GM21390 (cell line): ENCODE data around the gene PRKCQ.
A peak's percentile ranks its signal among the peaks of the same experiment; 100 is the strongest.

ENCODE experiments used
- ATAC-seq: cut with Tn5 transposase; IDR thresholded peaks from one replicate; pipeline ENCODE4 v1.9.1; 2021; ENCODE audit not compliant: unreplicated experiment

The PRKCQ gene

GRCh38 chr10:6528198-6528950 lies 51.7 kb downstream of the PRKCQ start:
- ATAC-seq, result no peak

GRCh38 chr10:6525599-6526165 lies 54.4 kb downstream of the PRKCQ start:
- no peak for ATAC-seq

- no peak for ATAC-seq
These were observed 57.8 kb downstream of the PRKCQ start for GRCh38 chr10:6522230-6522629.

GRCh38 chr10:6520138-6520537 lies 59.9 kb downstream of the PRKCQ start:
- no peak for ATAC-seq

- no peak for ATAC-seq
These were observed 61.2 kb downstream of the PRKCQ start for GRCh38 chr10:6518791-6519429.

- no peak for ATAC-seq
These were observed 63.2 kb downstream of the PRKCQ start for GRCh38 chr10:6516929-6517284.

- ATAC-seq, result no peak
These were observed 63.7 kb downstream of the PRKCQ start for GRCh38 chr10:6516281-6516928.

- no peak for ATAC-seq
These were observed 65.0 kb downstream of the PRKCQ start for GRCh38 chr10:6514844-6515780.

- ATAC-seq, result no peak
These were observed 65.9 kb downstream of the PRKCQ start for GRCh38 chr10:6514180-6514579.

GRCh38 chr10:6513476-6513875 lies 66.6 kb downstream of the PRKCQ start:
- no peak for ATAC-seq

- ATAC-seq, result no peak
These were observed 67.9 kb downstream of the PRKCQ start for GRCh38 chr10:6512182-6512581.

- no peak for ATAC-seq
These were observed 68.7 kb downstream of the PRKCQ start for GRCh38 chr10:6511347-6511746.

- peak; percentile 86 for ATAC-seq
These were observed 72.8 kb downstream of the PRKCQ start for GRCh38 chr10:6507311-6507710.

- ATAC-seq, result no peak
These were observed 74.8 kb downstream of the PRKCQ start for GRCh38 chr10:6505300-6505699.

- ATAC-seq, result no peak
These were observed 75.8 kb downstream of the PRKCQ start for GRCh38 chr10:6504296-6504695.

- ATAC-seq, result no peak
These were observed 76.9 kb downstream of the PRKCQ start for GRCh38 chr10:6503171-6503570.

- no peak for ATAC-seq
These were observed 78.1 kb downstream of the PRKCQ start for GRCh38 chr10:6501931-6502330.

- ATAC-seq, result no peak
These were observed 80.1 kb downstream of the PRKCQ start for GRCh38 chr10:6499974-6500373.

- ATAC-seq, result no peak
These were observed 81.3 kb downstream of the PRKCQ start for GRCh38 chr10:6498771-6499170.

- no peak for ATAC-seq
These were observed 82.5 kb downstream of the PRKCQ start for GRCh38 chr10:6497620-6498019.
